Measurements from ENCODE around the gene SUGT1.

SUGT1 gene

DNA sequence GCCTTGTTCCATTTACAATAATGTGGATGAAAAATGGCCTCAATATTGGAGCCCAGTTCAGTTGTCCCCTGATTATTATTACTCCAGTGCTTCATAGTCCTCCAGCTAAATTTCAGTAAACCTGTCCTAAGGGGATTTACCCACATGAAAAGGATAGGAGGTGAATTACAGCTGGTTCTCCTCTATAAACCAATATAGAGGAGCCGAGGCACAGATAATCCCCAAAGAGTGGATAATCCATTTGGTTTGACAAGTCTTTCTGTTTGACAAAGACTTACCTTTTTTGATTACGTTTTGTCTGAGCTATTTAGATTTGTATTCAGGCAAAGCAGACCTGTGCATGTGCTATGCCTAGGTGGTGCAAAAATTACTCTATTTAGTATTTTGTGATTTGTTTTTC lies 84.3 kb downstream of the SUGT1 start:
- Histone ChIP-seq H3K27ac (ENCODE audit: low read depth, low read length) (no peak overlapping the region), H3K4me3 (ENCODE audit: insufficient read depth, low read length, poor library complexity, severe bottlenecking) (no peak overlapping the region), H4K20me1 (ENCODE audit: low read depth, low read length) (no peaks in the 10 kb centered on the region), H3K36me3 (ENCODE audit: low read length) (no peaks in the 10 kb centered on the region), H3F3A (ENCODE audit: insufficient read depth) (no peaks in the 10 kb centered on the region), H3K79me2 (ENCODE audit: insufficient read depth, low read length) (no peaks in the 10 kb centered on the region), H3K9me2 (replicated peaks; ENCODE audit: insufficient read depth, low read length) (no peaks in the 10 kb centered on the region), H3K4me2 (ENCODE audit: low read depth, low read length, poor library complexity, severe bottlenecking) (no peak overlapping the region), H2AFZ (ENCODE audit: low read depth, low read length, severe bottlenecking) (no peak overlapping the region), H3K9me3 (ENCODE audit: insufficient read depth, low read length) (no peaks in the 10 kb centered on the region), H3K9ac (ENCODE audit: low read length) (no peak overlapping the region), H3K27me3 (ENCODE audit: low read length) (no peaks in the 10 kb centered on the region)
- TF ChIP-seq EZH2phosphoT487 (conservative IDR thresholded peaks at IDR 0.05; ENCODE audit: low read length): no peak
- no peak for TF ChIP-seq CTCF (IDR thresholded peaks at IDR 0.05; ENCODE audit: insufficient read depth, low read length, poor library complexity, severe bottlenecking)

DNA sequence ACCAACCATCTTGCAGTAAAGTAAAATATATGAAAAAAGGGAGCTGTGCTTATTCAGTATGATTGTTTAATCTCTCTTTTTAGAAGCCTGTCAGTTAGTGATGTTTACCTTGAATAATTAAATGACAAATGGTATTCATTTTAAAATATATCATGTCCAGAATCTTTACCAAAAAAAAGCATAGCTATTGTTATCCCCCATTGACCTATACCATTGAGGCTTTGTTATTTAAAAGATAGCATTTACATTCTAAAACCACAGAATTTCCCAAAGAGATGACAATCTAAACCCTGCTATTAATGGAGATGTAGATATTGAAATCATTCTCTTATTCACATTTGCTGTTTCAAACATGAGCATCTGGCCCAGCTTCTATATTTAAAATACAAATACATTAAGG lies 84.8 kb downstream of the SUGT1 start:
- Histone ChIP-seq H3K9ac (ENCODE audit: low read length) (no peak overlapping the region), H3K79me2 (ENCODE audit: insufficient read depth, low read length) (no peaks in the 10 kb centered on the region), H3K27ac (ENCODE audit: low read depth, low read length) (no peak overlapping the region), H4K20me1 (ENCODE audit: low read depth, low read length) (no peaks in the 10 kb centered on the region), H3K9me3 (ENCODE audit: insufficient read depth, low read length) (no peaks in the 10 kb centered on the region), H3K4me2 (ENCODE audit: low read depth, low read length, poor library complexity, severe bottlenecking) (no peak overlapping the region), H3K9me2 (replicated peaks; ENCODE audit: insufficient read depth, low read length) (no peaks in the 10 kb centered on the region), H3K4me3 (ENCODE audit: insufficient read depth, low read length, poor library complexity, severe bottlenecking) (no peak overlapping the region), H3K36me3 (ENCODE audit: low read length) (no peaks in the 10 kb centered on the region), H3F3A (ENCODE audit: insufficient read depth) (no peaks in the 10 kb centered on the region), H2AFZ (ENCODE audit: low read depth, low read length, severe bottlenecking) (no peak overlapping the region), H3K27me3 (ENCODE audit: low read length) (no peaks in the 10 kb centered on the region)
- no peak for TF ChIP-seq CTCF (IDR thresholded peaks at IDR 0.05; ENCODE audit: insufficient read depth, low read length, poor library complexity, severe bottlenecking)
- TF ChIP-seq EZH2phosphoT487 (conservative IDR thresholded peaks at IDR 0.05; ENCODE audit: low read length): no peak

- H3K4me2 ChIP-seq (ENCODE audit: low read depth, low read length, poor library complexity, severe bottlenecking): no peak overlapping the region
These were observed 85.3 kb downstream of the SUGT1 start for GRCh38 chr13:52737965-52738364.

More at GRCh38 chr13:52737965-52738364, 85.3 kb downstream of the SUGT1 start:
- no peak for TF ChIP-seq EZH2phosphoT487 (conservative IDR thresholded peaks at IDR 0.05; ENCODE audit: low read length)
- TF ChIP-seq CTCF (IDR thresholded peaks at IDR 0.05; ENCODE audit: insufficient read depth, low read length, poor library complexity, severe bottlenecking): no peak
- H3K9me3 ChIP-seq (ENCODE audit: insufficient read depth, low read length): no peaks in the 10 kb centered on the region
- no peak overlapping the region for H3K27ac ChIP-seq (ENCODE audit: low read depth, low read length)
- H3K79me2 ChIP-seq (ENCODE audit: insufficient read depth, low read length): no peaks in the 10 kb centered on the region
- H3K27me3 ChIP-seq (ENCODE audit: low read length): no peaks in the 10 kb centered on the region
- no peak overlapping the region for H3K4me3 ChIP-seq (ENCODE audit: insufficient read depth, low read length, poor library complexity, severe bottlenecking)
- H3K36me3 ChIP-seq (ENCODE audit: low read length): no peaks in the 10 kb centered on the region
- H3K9ac ChIP-seq (ENCODE audit: low read length): no peak overlapping the region
- no peaks in the 10 kb centered on the region for H3K9me2 ChIP-seq (replicated peaks; ENCODE audit: insufficient read depth, low read length)
- no peaks in the 10 kb centered on the region for H4K20me1 ChIP-seq (ENCODE audit: low read depth, low read length)
- no peak overlapping the region for H2AFZ ChIP-seq (ENCODE audit: low read depth, low read length, severe bottlenecking)
- no peaks in the 10 kb centered on the region for H3F3A ChIP-seq (ENCODE audit: insufficient read depth)
